ENCODE data around the gene NOTCH3.

DNA sequence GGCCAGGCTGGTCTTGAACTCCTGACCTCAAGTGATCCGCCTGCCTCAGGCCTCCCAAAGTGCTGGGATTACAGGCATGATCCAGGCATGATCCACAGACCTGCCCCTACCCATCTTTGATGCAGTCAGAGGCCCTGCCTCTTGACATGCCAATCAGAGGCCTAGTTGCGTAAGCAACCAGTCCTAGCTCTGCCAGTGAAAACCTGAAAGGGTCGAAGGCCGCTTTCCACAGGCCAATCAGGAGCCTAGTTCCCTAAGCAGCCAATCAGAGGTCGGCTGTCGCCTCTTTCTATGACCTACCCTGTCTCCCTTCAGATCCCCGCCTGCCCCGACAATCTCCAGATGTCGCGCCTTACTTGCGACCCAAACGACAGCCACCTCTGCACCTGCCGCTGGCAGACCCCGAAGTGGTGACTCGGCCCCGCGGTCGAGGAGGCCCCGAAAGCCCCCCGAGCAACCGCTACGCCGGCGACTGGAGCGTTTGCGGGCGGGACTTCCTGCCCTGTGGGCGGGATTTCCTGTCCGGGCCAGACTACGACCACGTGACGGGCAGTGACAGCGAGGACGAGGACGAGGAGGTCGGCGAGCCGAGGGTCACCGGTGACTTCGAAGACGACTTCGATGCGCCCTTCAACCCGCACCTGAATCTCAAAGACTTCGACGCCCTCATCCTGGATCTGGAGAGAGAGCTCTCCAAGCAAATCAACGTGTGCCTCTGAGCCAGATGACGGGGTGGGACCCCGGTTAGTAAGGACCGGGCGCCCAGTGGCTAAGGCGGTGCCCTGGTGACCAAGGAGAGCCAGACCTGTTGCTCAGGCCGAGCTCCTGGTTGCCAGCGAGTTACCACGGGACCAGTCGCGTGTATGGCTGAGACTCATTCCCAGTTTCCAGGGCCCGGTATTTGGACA lies 87.3 kb downstream of the NOTCH3 start:
- TF ChIP-seq EGR1 (IDR thresholded peaks at IDR 0.05; ENCODE audit: low read depth) (no peak), POLR2A (IDR thresholded peaks at IDR 0.05; ENCODE audit: borderline replicate concordance, extremely low read depth, insufficient read depth, insufficient read length) (no peak), JUND (IDR thresholded peaks at IDR 0.05) (no peak), POLR2AphosphoS5 (IDR thresholded peaks at IDR 0.05; ENCODE audit: low read depth, low read length) (no peak)
- TF ChIP-seq, protein P1, sequence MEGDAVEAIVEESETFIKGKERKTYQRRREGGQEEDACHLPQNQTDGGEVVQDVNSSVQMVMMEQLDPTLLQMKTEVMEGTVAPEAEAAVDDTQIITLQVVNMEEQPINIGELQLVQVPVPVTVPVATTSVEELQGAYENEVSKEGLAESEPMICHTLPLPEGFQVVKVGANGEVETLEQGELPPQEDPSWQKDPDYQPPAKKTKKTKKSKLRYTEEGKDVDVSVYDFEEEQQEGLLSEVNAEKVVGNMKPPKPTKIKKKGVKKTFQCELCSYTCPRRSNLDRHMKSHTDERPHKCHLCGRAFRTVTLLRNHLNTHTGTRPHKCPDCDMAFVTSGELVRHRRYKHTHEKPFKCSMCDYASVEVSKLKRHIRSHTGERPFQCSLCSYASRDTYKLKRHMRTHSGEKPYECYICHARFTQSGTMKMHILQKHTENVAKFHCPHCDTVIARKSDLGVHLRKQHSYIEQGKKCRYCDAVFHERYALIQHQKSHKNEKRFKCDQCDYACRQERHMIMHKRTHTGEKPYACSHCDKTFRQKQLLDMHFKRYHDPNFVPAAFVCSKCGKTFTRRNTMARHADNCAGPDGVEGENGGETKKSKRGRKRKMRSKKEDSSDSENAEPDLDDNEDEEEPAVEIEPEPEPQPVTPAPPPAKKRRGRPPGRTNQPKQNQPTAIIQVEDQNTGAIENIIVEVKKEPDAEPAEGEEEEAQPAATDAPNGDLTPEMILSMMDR (IDR thresholded peaks at IDR 0.05 in 2 of 3, conservative IDR thresholded peaks at IDR 0.05 in 1 of 3; ENCODE audit: borderline replicate concordance in 1 of 3, insufficient read depth in 1 of 3, low read depth in 2 of 3, low read length in 2 of 3): no peak
- TF ChIP-seq, protein P2, sequence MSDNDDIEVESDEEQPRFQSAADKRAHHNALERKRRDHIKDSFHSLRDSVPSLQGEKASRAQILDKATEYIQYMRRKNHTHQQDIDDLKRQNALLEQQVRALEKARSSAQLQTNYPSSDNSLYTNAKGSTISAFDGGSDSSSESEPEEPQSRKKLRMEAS (IDR thresholded peaks at IDR 0.05): no peak
